NCI-H2227 (cell line): Measurements from ENCODE around the gene CCM2.
"Not testable (repeated sequence)": the region's sequence is repeated elsewhere in the genome, so short reads cannot be mapped to it uniquely, and the experiment has no call there.

ENCODE experiments used
- DNase-seq: peaks from one replicate; lab custom pipeline; 2025; ENCODE audit not compliant: unreplicated experiment; lab: John Stamatoyannopoulos, UW

CCM2 gene

GRCh38 chr7:44999245-45000092 is 532 bp upstream of the CCM2 start:
- DNase-seq = peak; percentile 99

- DNase-seq = peak; percentile 35
These were observed 1.2 kb downstream of the CCM2 start for GRCh38 chr7:45001138-45001694.

- DNase-seq = no peak
These were observed 1.8 kb downstream of the CCM2 start for GRCh38 chr7:45001826-45002225.

GRCh38 chr7:45003789-45004188 is 3.8 kb downstream of the CCM2 start:
- DNase-seq = no peak

GRCh38 chr7:45007106-45007505 is 7.1 kb downstream of the CCM2 start:
- no peak for DNase-seq

GRCh38 chr7:45007571-45008328 is 7.7 kb downstream of the CCM2 start:
- no peak for DNase-seq

GRCh38 chr7:45013465-45013967 is 13.5 kb downstream of the CCM2 start:
- DNase-seq = no peak

GRCh38 chr7:45015313-45015712 is 15.3 kb downstream of the CCM2 start:
- no peak for DNase-seq

- no peak for DNase-seq
These were observed 17.3 kb downstream of the CCM2 start for GRCh38 chr7:45017253-45017652.

- DNase-seq = no peak
These were observed 20.9 kb downstream of the CCM2 start for GRCh38 chr7:45020915-45021314.

- no peak for DNase-seq
These were observed 21.7 kb downstream of the CCM2 start for GRCh38 chr7:45021604-45022296.

GRCh38 chr7:45024126-45024744 is 24.2 kb downstream of the CCM2 start:
- no peak for DNase-seq

- not testable (repeated sequence) for DNase-seq
These were observed 25.5 kb downstream of the CCM2 start for GRCh38 chr7:45025473-45025872.

GRCh38 chr7:45026013-45026412 is 26.0 kb downstream of the CCM2 start:
- DNase-seq = no peak

- no peak for DNase-seq
These were observed 27.2 kb downstream of the CCM2 start for GRCh38 chr7:45026984-45027773.

GRCh38 chr7:45027774-45028114 is 27.7 kb downstream of the CCM2 start:
- DNase-seq = no peak

GRCh38 chr7:45028138-45028919 is 28.3 kb downstream of the CCM2 start:
- no peak for DNase-seq

- no peak for DNase-seq
These were observed 28.9 kb downstream of the CCM2 start for GRCh38 chr7:45028920-45029344.

GRCh38 chr7:45031829-45032228 is 31.8 kb downstream of the CCM2 start:
- DNase-seq = peak; percentile 20
